K562 (cell line): ENCODE measurements around the gene TGM5. TPM values are rescaled to one million over a fixed set of nuclear protein-coding genes. Genes with fewer than 3 reads are reported as not detected.

Source experiments
- CBX3 ChIP-seq, 2 experiments: IDR thresholded peaks; 1 replicate in 1 of 2; 2 replicates in 1 of 2; pipeline ENCODE4 v1.6.1; 2012; ENCODE audit warnings: inconsistent platforms in 2 of 2, low read length in 2 of 2, borderline replicate concordance in 1 of 2, control low read depth in 1 of 2
- COPS2 ChIP-seq: fragments of 450-650 bp; conservative IDR thresholded peaks from 2 replicates; pipeline ENCODE4 v1.6.1; 2016; ENCODE audit warnings: mild to moderate bottlenecking, moderate library complexity
- CTCFL ChIP-seq: IDR thresholded peaks from 2 replicates; pipeline ENCODE4 v1.6.1; 2011; ENCODE audit warnings: borderline replicate concordance, low read depth, mild to moderate bottlenecking, moderate library complexity, low read length; ENCODE audit not compliant: insufficient read depth, poor library complexity, severe bottlenecking
- DDX20 ChIP-seq: fragments of 450-650 bp; IDR thresholded peaks from 2 replicates; pipeline ENCODE4 v1.6.1; 2016; ENCODE audit warnings: missing genetic modification characterization, low read depth, mild to moderate bottlenecking, missing compliant biosample characterization, moderate library complexity
- DLX4 ChIP-seq: fragments of 250-450 bp; sonication (Bioruptor Pico); IDR thresholded peaks from 2 replicates; pipeline ENCODE4 v1.6.1; 2021; ENCODE audit warnings: mild to moderate bottlenecking
- E4F1 ChIP-seq: fragments of 250-450 bp; sonication (Bioruptor Pico); IDR thresholded peaks from 2 replicates; pipeline ENCODE4 v1.5.0; 2021; ENCODE audit warnings: mild to moderate bottlenecking, borderline replicate concordance
- GABPA ChIP-seq: fragments of 200-800 bp; sonication (Bioruptor generic); conservative IDR thresholded peaks from 2 replicates; pipeline ENCODE4 v1.6.1; 2016; ENCODE audit warnings: low read depth, missing genetic modification characterization, missing compliant biosample characterization
- HLTF ChIP-seq: fragments of 450-650 bp; IDR thresholded peaks from 2 replicates; pipeline ENCODE4 v1.6.1; 2016
- HNRNPH1 ChIP-seq: fragments of 200-400 bp; formaldehyde crosslinking; optimal IDR thresholded peaks from 2 replicates; pipeline ENCODE3; 2017; ENCODE audit warnings: low read depth, mild to moderate bottlenecking, low read length, moderate library complexity
- JUN ChIP-seq, 2 experiments: sonication (generic) in 1 of 2; formaldehyde crosslinking in 1 of 2; IDR thresholded peaks; 2 replicates each; pipeline versions ENCODE4 v1.6.1 to v1.8.0; 2012 to 2022; ENCODE audit warnings: borderline replicate concordance in 2 of 2, mild to moderate bottlenecking in 2 of 2, improper control_type of control experiment in 1 of 2, low read depth in 1 of 2, low read length in 1 of 2, missing genetic modification reagents in 1 of 2
- KAT7 ChIP-seq: sonication (generic); formaldehyde crosslinking; IDR thresholded peaks from 2 replicates; pipeline ENCODE4 v1.8.0; 2022; ENCODE audit warnings: missing genetic modification reagents, mild to moderate bottlenecking, borderline replicate concordance
- MECOM ChIP-seq: fragments of 250-450 bp; sonication (Bioruptor Pico); IDR thresholded peaks from 2 replicates; pipeline ENCODE4 v1.8.0; 2022; ENCODE audit warnings: inconsistent platforms
- MYBL2 ChIP-seq, 2 experiments: fragments of 450-650 bp in 1 of 2; sonication (generic) in 1 of 2; formaldehyde crosslinking in 1 of 2; IDR thresholded peaks; 2 replicates each; pipeline versions ENCODE4 v1.6.1 to v1.8.1; 2017 to 2022; ENCODE audit warnings: borderline replicate concordance in 1 of 2, inconsistent platforms in 1 of 2, low read depth in 1 of 2, mild to moderate bottlenecking in 1 of 2, missing genetic modification reagents in 1 of 2, moderate library complexity in 1 of 2
- POLR2A ChIP-seq: fragments of 450-650 bp; conservative IDR thresholded peaks from 2 replicates; pipeline ENCODE4 v1.6.1; 2016
- RBM34 ChIP-seq: fragments of 200-400 bp; formaldehyde crosslinking; IDR thresholded peaks from 2 replicates; pipeline ENCODE4 v1.6.1; 2018; ENCODE audit warnings: low read length, borderline replicate concordance; ENCODE audit not compliant: insufficient read depth
- SIN3B ChIP-seq: fragments of 450-650 bp; IDR thresholded peaks from 2 replicates; pipeline ENCODE4 v1.6.1; 2017; ENCODE audit warnings: low read depth, mild to moderate bottlenecking, moderate library complexity
- SMARCA5 ChIP-seq: fragments of 450-650 bp; IDR thresholded peaks from 2 replicates; pipeline ENCODE4 v1.6.1; 2016
- SPI1 ChIP-seq: IDR thresholded peaks from 2 replicates; pipeline ENCODE4 v1.6.1; 2011; ENCODE audit warnings: low read depth, low read length, control low read depth, borderline replicate concordance
- YBX1 ChIP-seq: fragments of 450-650 bp; IDR thresholded peaks from 2 replicates; pipeline ENCODE4 v1.7.1; 2016; ENCODE audit warnings: mild to moderate bottlenecking
- ZKSCAN1 ChIP-seq: fragments of 150-350 bp; IDR thresholded peaks from 2 replicates; pipeline ENCODE4 v1.6.1; 2016; ENCODE audit warnings: low read depth, low read length
- ZNF174 ChIP-seq: fragments of 250-450 bp; sonication (Bioruptor Pico); IDR thresholded peaks from 2 replicates; pipeline ENCODE4 v1.4.0; 2020; ENCODE audit warnings: mild to moderate bottlenecking
- ZNF3 ChIP-seq: fragments of 250-450 bp; sonication (Bioruptor Pico); IDR thresholded peaks from 2 replicates; pipeline ENCODE4 v1.5.0; 2021; ENCODE audit warnings: mild to moderate bottlenecking, moderate library complexity
- ZNF311 ChIP-seq: fragments of 250-450 bp; sonication (Bioruptor Pico); IDR thresholded peaks from 2 replicates; pipeline ENCODE4 v1.4.0; 2020; ENCODE audit warnings: mild to moderate bottlenecking, moderate library complexity
- ZNF316 ChIP-seq: fragments of 450-650 bp; IDR thresholded peaks from 2 replicates; pipeline ENCODE4 v1.6.1; 2016
- polyA plus RNA-seq, 8 experiments: library from polyadenylated mRNA; depleted of rRNA in 4 of 8; stranded (reverse) in 5 of 8; unstranded in 3 of 8; fragments of >200 nt; fragmentation: Nextera tagmentation in 2 of 8; fragmentation: Illumina TruSeq in 1 of 8; extraction: Ambion mirVana in 2 of 8; extraction: Trizol in 1 of 8; gene quantifications; 2 replicates each; pipeline versions ENCODE4 v1.2.1 to v1.2.3, GENCODE V29; 2011 to 2014; ENCODE audit warnings: inconsistent platforms in 1 of 8, missing spikeins in 1 of 8
- total RNA-seq, 7 experiments: library from RNA; depleted of rRNA in 6 of 7; stranded (reverse); fragments of >200 nt in 6 of 7; fragmentation: Illumina TruSeq in 2 of 7; extraction: Trizol in 2 of 7; gene quantifications; 2 replicates each; pipeline versions ENCODE4 v1.2.1 to v1.2.3, GENCODE V29; 2011 to 2021; ENCODE audit warnings: low replicate concordance in 1 of 7

The TGM5 gene
- total and polyA plus RNA-seq, 9 of the 15 experiments (the other 6 are each of a cell fraction or from before 2014, with no cell fraction given) = 0.03 to 0.10 (median 0.07) TPM; not detected in 6

GRCh38 chr15:43185157-43186002 lies 81.3 kb downstream of the TGM5 start, which contains the start of gene CCNDBP1 (continued):
- TF ChIP-seq DDX20 = no peak
- peak; percentile 67 for TF ChIP-seq CTCFL
- TF ChIP-seq E4F1 (CRISPR knock-in tag) = no peak; the same call in 1 of the 2 replicates
- TF ChIP-seq YBX1 = no peak
- no peak for TF ChIP-seq ZNF3 (CRISPR knock-in tag)
- TF ChIP-seq JUN (IDR thresholded peaks at IDR 0.05; ENCODE audit: borderline replicate concordance, low read depth, low read length) = peak; percentile 72; the same call in 1 of the 2 replicates
- no peak for TF ChIP-seq JUN (CRISPR knock-in tag; IDR thresholded peaks at IDR 0.05; ENCODE audit: borderline replicate concordance)
- no peak for TF ChIP-seq HLTF
- TF ChIP-seq MECOM (CRISPR knock-in tag) = no peak
- TF ChIP-seq ZNF316 = no peak
- TF ChIP-seq ZNF174 (CRISPR knock-in tag) = no peak
- no peak for TF ChIP-seq RBM34
- peak; percentile 52; the same call in 1 of the 2 replicates for TF ChIP-seq SPI1
- no peak for TF ChIP-seq COPS2
- TF ChIP-seq ZNF311 (CRISPR knock-in tag) = no peak
- TF ChIP-seq HNRNPH1 = no peak
- peak; percentile 89 for TF ChIP-seq POLR2A
- peak; percentile 90 for TF ChIP-seq GABPA (tag)
- no peak for TF ChIP-seq ZKSCAN1
- TF ChIP-seq MYBL2 (IDR thresholded peaks at IDR 0.05; ENCODE audit: low read depth) = no peak
- no peak for TF ChIP-seq MYBL2 (CRISPR knock-in tag; IDR thresholded peaks at IDR 0.05; ENCODE audit: borderline replicate concordance)
- no peak for TF ChIP-seq SMARCA5
- no peak; a peak in 1 of 3 replicates for TF ChIP-seq CBX3 (IDR thresholded peaks at IDR 0.05; ENCODE audit: borderline replicate concordance in 1 of 2, low read length in 2 of 2)
- TF ChIP-seq DLX4 = no peak
- TF ChIP-seq SIN3B = no peak; the same call in 1 of the 2 replicates
- TF ChIP-seq KAT7 (CRISPR knock-in tag) = peak; percentile 83; the same call in 1 of the 2 replicates
